ENCODE results near the gene MLLT6. TPM values are rescaled to one million over a fixed set of nuclear protein-coding genes. Genes with fewer than 3 reads are reported as not detected.

Gene MLLT6
- total RNA-seq, 1 experiment from 2014 or later, result 50.6 TPM

DNA sequence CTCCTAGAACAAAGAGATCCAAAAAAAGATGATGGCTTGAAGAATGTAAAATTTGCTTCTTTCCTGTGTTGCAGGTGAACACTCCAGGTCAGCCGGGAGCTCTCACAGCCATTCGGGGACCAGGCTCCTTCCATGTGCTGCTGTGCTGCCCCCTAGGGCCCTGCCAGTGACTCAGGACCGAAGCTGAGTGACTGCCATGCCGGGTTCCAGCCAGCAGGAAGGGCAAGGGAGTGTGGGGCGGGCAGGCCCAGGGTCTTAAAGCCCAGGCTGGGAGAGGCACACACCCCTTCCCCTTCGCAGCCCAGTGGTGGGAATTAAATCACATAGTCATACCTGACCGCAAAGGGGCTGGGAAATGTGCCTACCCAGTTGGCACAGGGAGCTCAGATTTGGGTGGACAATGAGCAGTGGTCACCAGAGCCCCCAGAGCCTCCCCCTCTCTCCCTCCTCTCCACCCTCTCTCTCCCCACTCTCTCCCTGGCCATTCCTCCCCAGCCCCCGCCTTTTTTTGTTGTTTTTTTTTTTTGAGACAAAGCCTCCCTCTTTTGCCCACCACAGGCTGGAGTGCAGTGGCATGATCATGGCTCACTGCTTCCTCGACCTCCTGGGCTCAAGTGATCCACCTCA lies 41.8 kb upstream of the MLLT6 start:
- no peak for DNase-seq (ENCODE audit: low read depth, low spot score)
- POLR2A ChIA-PET, result interaction anchor here (1.0 kb wide), 1 partner anchor 105 kb away, joined by 6 read pairs; no protein-coding TSS in a partner anchor

DNA sequence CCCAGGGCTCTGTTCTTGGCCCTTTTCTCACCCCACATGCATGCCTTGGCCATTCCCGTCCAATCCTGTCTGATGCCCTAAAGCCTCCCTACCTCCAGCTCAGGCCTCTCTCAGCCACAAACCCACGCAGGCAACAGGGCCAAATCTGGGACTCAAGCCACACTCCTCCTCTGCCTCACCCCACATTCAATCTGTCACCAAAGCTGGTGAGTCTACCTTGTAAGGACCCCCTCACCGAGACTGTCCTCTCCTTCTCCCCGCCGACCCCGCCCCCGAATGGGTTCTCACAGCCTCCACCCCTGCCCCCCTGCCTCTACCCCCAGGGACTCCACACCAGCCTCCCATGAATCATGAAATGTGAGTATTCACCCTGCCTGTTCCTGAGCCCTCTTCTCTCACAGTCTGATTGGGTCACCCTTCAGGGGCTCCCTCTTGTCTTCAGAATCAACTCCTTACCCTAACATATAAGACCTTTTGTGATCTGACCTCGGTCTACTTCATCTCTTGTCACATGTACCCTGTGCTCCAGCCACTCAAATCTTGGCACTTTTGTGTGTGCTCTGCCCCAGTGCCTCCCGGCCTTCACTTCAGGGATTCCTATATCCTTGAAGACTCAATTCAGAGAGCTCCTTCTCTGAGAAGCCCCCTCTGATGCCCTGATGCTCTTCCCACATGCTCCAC lies 41.0 kb upstream of the MLLT6 start:
- Histone ChIP-seq H3K36me3 (ENCODE audit: control insufficient read depth, insufficient read depth, low read length) (no peaks in the 10 kb centered on the region), H3K4me3 (ENCODE audit: low read depth in 2 of 2, low read length in 2 of 2) (no peak overlapping the region), H3K27me3 (ENCODE audit: control insufficient read depth, insufficient read depth, low read length) (no peaks in the 10 kb centered on the region), H3K4me1 (ENCODE audit: control insufficient read depth, insufficient read depth, low read length) (no peaks in the 10 kb centered on the region), H3K27ac (ENCODE audit: low read length) (no peak overlapping the region), H3K9me3 (ENCODE audit: control insufficient read depth, insufficient read depth, low read depth, low read length) (no peaks in the 10 kb centered on the region)
- POLR2A ChIA-PET, result interaction anchor here (1.0 kb wide), 1 partner anchor 106 kb away, joined by 6 read pairs; no protein-coding TSS in a partner anchor
- CTCF ChIA-PET, result interaction anchor here (0.7 to 2.2 kb wide), 4 partner anchors 8 to 106 kb away, joined by 4 to 12 read pairs (median 7); no protein-coding TSS in a partner anchor
- intact Hi-C loops (cut with micrococcal nuclease; ENCODE audit: unreplicated experiment), result no loop called here
- ATAC-seq (no peak), DNase-seq (ENCODE audit: low read depth, low spot score) (no peak)
- in situ Hi-C loops (cut with HindIII; ENCODE audit: low pct_unique_long_range_greater_than_20kb, low sequenced_read_pairs), result no loop called here
- no TSS peak for BruUV-seq (replicated peaks)
- TF ChIP-seq, protein P1, sequence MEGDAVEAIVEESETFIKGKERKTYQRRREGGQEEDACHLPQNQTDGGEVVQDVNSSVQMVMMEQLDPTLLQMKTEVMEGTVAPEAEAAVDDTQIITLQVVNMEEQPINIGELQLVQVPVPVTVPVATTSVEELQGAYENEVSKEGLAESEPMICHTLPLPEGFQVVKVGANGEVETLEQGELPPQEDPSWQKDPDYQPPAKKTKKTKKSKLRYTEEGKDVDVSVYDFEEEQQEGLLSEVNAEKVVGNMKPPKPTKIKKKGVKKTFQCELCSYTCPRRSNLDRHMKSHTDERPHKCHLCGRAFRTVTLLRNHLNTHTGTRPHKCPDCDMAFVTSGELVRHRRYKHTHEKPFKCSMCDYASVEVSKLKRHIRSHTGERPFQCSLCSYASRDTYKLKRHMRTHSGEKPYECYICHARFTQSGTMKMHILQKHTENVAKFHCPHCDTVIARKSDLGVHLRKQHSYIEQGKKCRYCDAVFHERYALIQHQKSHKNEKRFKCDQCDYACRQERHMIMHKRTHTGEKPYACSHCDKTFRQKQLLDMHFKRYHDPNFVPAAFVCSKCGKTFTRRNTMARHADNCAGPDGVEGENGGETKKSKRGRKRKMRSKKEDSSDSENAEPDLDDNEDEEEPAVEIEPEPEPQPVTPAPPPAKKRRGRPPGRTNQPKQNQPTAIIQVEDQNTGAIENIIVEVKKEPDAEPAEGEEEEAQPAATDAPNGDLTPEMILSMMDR (IDR thresholded peaks at IDR 0.05), result no peak
- TF ChIP-seq POLR2AphosphoS5 (IDR thresholded peaks at IDR 0.05; ENCODE audit: low read depth, low read length) (no peak), TCF7L2 (IDR thresholded peaks at IDR 0.05; ENCODE audit: low read depth, low read length) (no peak), SIN3A (IDR thresholded peaks at IDR 0.05; ENCODE audit: borderline replicate concordance, insufficient read depth, low read depth, low read length) (no peak)
- TF ChIP-seq, protein P2, sequence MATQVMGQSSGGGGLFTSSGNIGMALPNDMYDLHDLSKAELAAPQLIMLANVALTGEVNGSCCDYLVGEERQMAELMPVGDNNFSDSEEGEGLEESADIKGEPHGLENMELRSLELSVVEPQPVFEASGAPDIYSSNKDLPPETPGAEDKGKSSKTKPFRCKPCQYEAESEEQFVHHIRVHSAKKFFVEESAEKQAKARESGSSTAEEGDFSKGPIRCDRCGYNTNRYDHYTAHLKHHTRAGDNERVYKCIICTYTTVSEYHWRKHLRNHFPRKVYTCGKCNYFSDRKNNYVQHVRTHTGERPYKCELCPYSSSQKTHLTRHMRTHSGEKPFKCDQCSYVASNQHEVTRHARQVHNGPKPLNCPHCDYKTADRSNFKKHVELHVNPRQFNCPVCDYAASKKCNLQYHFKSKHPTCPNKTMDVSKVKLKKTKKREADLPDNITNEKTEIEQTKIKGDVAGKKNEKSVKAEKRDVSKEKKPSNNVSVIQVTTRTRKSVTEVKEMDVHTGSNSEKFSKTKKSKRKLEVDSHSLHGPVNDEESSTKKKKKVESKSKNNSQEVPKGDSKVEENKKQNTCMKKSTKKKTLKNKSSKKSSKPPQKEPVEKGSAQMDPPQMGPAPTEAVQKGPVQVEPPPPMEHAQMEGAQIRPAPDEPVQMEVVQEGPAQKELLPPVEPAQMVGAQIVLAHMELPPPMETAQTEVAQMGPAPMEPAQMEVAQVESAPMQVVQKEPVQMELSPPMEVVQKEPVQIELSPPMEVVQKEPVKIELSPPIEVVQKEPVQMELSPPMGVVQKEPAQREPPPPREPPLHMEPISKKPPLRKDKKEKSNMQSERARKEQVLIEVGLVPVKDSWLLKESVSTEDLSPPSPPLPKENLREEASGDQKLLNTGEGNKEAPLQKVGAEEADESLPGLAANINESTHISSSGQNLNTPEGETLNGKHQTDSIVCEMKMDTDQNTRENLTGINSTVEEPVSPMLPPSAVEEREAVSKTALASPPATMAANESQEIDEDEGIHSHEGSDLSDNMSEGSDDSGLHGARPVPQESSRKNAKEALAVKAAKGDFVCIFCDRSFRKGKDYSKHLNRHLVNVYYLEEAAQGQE (IDR thresholded peaks at IDR 0.05; ENCODE audit: insufficient read depth in 1 of 2, low read depth in 2 of 2, low read length in 1 of 2), result no peak

More for the DNA sequence above, 41.8 kb upstream of the MLLT6 start:
- no peaks in the 10 kb centered on the region for H3K4me1 ChIP-seq (ENCODE audit: control insufficient read depth, insufficient read depth, low read length)
- no TSS peak for BruUV-seq (replicated peaks)
- ATAC-seq, result peak; percentile 93
- TF ChIP-seq, protein P1 (IDR thresholded peaks at IDR 0.05), result peak; percentile 85
- TF ChIP-seq POLR2AphosphoS5 (IDR thresholded peaks at IDR 0.05; ENCODE audit: low read depth, low read length), result no peak
- no peaks in the 10 kb centered on the region for H3K9me3 ChIP-seq (ENCODE audit: control insufficient read depth, insufficient read depth, low read depth, low read length)
- no peak overlapping the region for H3K27ac ChIP-seq (ENCODE audit: low read length)
- intact Hi-C loops (cut with micrococcal nuclease; ENCODE audit: unreplicated experiment), result no loop called here
- H3K27me3 ChIP-seq (ENCODE audit: control insufficient read depth, insufficient read depth, low read length), result no peaks in the 10 kb centered on the region
- in situ Hi-C loops (cut with HindIII; ENCODE audit: low pct_unique_long_range_greater_than_20kb, low sequenced_read_pairs), result no loop called here
- no peak overlapping the region for H3K4me3 ChIP-seq (ENCODE audit: low read depth in 2 of 2, low read length in 2 of 2)
- no peaks in the 10 kb centered on the region for H3K36me3 ChIP-seq (ENCODE audit: control insufficient read depth, insufficient read depth, low read length)
- CTCF ChIA-PET, result interaction anchor here (0.5 to 2.2 kb wide), 14 partner anchors 9 to 923 kb away, joined by 3 to 22 read pairs (median 4); no protein-coding TSS in a partner anchor

Measured in Panc1 (cell line).